AG04450 (cell line): ENCODE results near the gene FPR1. TPM values are rescaled to one million over a fixed set of nuclear protein-coding genes. Genes with fewer than 3 reads are reported as not detected.

Experiments
- CTCF ChIA-PET: fragments of 300-600, 350-600 bp; formaldehyde crosslinking; extraction: SDS; loops from one replicate; lab custom pipeline; 2022; ENCODE audit warnings: antibody characterized with exemption, inconsistent platforms; lab: Charles Lee
- POLR2A ChIA-PET: fragments of 350-600 bp; formaldehyde crosslinking; extraction: SDS; loops from one replicate; lab custom pipeline; 2021; ENCODE audit warnings: antibody characterized with exemption, inconsistent platforms; lab: Yijun Ruan, JAX
- DNase-seq: peaks from one replicate; pipeline ENCODE4 v3.0.0-alpha.2; 2011; ENCODE audit warnings: low read depth, low spot score
- H3K27ac ChIP-seq: one replicate; pipeline ENCODE4 v1.5.1; 2012; ENCODE audit warnings: low read depth, low read length, control low read depth
- H3K27me3 ChIP-seq: one replicate; pipeline ENCODE4 v1.6.0; 2012; ENCODE audit warnings: low read length; ENCODE audit not compliant: control insufficient read depth, insufficient read depth
- H3K4me3 ChIP-seq: 2 replicates; pipeline ENCODE4 v1.5.1; 2011; ENCODE audit warnings: mild to moderate bottlenecking, low read depth, low read length, control low read depth
- H3K9me3 ChIP-seq: 2 replicates; pipeline ENCODE4 v1.5.1; 2012; ENCODE audit warnings: low read length; ENCODE audit not compliant: control insufficient read depth, insufficient read depth
- CTCF ChIP-seq: IDR thresholded peaks from 2 replicates; pipeline ENCODE4 v1.5.1; 2011; ENCODE audit warnings: low read depth, low read length, control low read depth, inconsistent platforms
- polyA plus RNA-seq: library from polyadenylated mRNA; depleted of rRNA; stranded (reverse); fragments of >200 nt; gene quantifications from 2 replicates; pipeline ENCODE4 v1.2.3, GENCODE V29; 2011

FPR1 gene
- polyA plus RNA-seq, 1 experiment, result not detected

DNA sequence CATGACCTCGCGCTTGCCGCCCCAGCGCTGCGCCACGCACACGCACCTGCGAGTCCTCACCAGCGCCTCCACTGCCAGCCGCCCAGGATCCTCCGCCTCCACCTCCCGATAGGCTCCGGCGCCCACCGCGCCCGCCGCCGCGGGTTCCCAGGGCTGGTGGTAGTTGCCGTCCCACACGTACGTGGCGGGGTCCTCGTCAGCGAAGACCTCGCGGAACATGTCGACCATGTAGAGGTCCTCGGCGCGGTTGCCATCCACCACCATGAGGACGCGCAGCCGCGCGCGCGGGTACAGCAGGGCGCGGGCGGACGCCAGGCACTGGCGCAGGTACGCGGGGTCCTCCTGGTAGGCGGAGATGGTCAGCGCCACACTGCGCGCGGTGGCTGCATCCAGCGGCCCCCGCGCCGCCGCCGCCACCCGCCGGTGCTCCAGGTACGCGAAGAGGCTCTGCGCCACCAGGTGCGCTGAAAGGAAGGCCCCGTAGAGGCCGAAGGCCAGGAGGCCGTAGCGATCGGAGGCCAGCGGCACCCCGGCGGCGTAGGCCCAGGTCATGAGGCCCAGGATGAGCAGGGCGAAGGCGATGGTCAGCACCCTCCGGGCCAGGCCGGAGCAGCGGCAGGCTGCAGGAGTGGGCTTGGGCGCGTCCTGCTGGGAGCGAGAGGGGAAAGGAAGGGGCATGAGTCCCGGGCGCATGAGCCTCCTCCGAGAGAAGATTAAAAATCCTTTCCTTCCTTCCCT is 32.3 kb downstream of the FPR1 start:
- ChIA-PET CTCF (no interaction called here), POLR2A (no interaction called here)
- no peak for DNase-seq
- H3K27me3 ChIP-seq, result peaks cover 45% of the 10 kb centered on the region
- H3K9me3 ChIP-seq, result no peaks in the 10 kb centered on the region; the same call in 1 of the 2 replicates
- no peak for TF ChIP-seq CTCF
- H3K27ac ChIP-seq, result no peak overlapping the region
- H3K4me3 ChIP-seq, result no peak overlapping the region

DNA sequence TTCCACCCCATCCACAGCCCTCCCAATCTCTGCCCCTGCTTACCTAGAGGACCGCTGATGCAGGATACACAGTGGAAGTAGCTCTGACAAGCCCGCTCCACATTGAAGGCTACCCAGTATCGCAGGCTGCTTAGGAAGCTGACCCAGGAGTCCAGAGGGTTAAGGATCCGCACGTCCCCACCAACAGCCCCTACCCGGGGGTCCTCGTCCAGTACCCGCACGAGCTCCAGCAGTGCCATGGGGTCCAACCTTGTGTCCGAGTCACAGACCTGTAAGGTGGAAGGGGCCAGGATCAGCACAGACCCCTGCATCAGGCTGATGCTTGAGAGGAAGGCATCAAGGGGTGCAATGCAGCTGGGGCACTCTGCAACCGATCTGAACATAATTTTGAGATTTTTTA is 34.8 kb downstream of the FPR1 start:
- H3K27ac ChIP-seq, result no peak overlapping the region

GRCh38 chr19:51715850-51716249 is 35.8 kb downstream of the FPR1 start:
- H3K9me3 ChIP-seq, result peaks cover 11% of the 10 kb centered on the region; the same call in 1 of the 2 replicates
- peaks cover 26% of the 10 kb centered on the region for H3K27me3 ChIP-seq
- H3K4me3 ChIP-seq, result no peak overlapping the region
- CTCF ChIA-PET, result no interaction called here
- H3K27ac ChIP-seq, result no peak overlapping the region
- POLR2A ChIA-PET, result no interaction called here
- DNase-seq, result no peak
- TF ChIP-seq CTCF, result no peak

More for the DNA sequence above, 34.8 kb downstream of the FPR1 start:
- H3K9me3 ChIP-seq, result peaks cover 11% of the 10 kb centered on the region; the same call in 1 of the 2 replicates
- CTCF ChIA-PET, result interaction anchor here (1.2 kb wide), 1 partner anchor 61 kb away, joined by 3 read pairs; no protein-coding TSS in a partner anchor
- H3K4me3 ChIP-seq, result no peak overlapping the region
- TF ChIP-seq CTCF, result no peak
- peaks cover 37% of the 10 kb centered on the region for H3K27me3 ChIP-seq
- POLR2A ChIA-PET, result no interaction called here
- no peak for DNase-seq

GRCh38 chr19:51714848-51715247 is 36.8 kb downstream of the FPR1 start:
- H3K4me3 ChIP-seq, result no peak overlapping the region
- ChIA-PET POLR2A (no interaction called here), CTCF (no interaction called here)
- H3K27me3 ChIP-seq, result peaks cover 18% of the 10 kb centered on the region
- no peak for TF ChIP-seq CTCF
- H3K27ac ChIP-seq, result no peak overlapping the region
- no peak for DNase-seq
- H3K9me3 ChIP-seq, result peaks cover 11% of the 10 kb centered on the region; the same call in 1 of the 2 replicates
